ENCODE data around the gene CD6.

DNA sequence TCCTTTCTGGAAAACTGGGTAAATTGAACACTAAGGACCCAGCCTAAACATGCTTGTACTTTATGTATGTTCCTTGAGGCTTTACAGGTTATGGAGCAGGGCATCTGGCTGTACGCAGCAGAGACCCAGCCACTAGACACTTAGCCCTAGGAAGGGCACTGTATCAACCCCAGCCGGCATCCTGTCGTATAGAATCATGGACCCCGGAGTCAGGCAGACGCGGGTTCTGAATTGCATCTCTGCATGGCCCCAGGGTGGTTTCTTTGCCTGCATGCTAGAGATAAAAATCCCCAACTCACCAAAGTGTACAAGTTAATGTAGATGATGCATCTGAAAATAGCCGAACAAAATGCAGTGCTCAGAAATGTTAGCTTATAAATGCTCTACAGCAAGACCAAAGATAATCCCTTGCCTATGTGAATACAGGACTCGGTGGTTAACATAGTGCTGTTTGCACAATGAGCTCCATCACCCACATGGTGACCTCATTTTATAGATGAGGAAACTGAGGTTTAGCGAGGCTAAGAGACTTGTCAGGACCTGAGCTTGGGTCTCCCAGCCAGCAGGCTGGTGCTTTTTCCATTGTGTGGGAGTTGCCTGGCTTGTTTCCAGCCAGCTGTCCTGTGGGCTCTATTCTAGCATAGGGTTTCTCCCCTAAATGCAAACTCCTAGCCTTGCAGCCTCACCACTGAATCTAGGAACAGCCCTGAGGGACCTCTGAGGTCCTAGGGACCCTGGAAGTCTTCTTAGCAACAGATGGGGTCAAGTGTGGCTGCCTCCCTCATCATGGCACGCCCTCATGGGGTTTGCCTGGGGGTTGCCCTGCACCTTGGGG lies 7.3 kb downstream of the CD6 start:
- no peak for TF ChIP-seq POLR2A (IDR thresholded peaks at IDR 0.05)
- no peak for TF ChIP-seq EP300 (IDR thresholded peaks at IDR 0.05)

Measured in ovary (tissue), 1 donor.